PC-9 (cell line): ENCODE data around the gene XPO1. TPM values are rescaled to one million over a fixed set of nuclear protein-coding genes. Genes with fewer than 3 reads are reported as not detected.

Experiments
- BruUV-seq: library from RNA; stranded (reverse); fragments of 400-500 nt; replicated peaks from 2 replicates; lab custom pipeline; 2021; lab: Mats Ljungman, UMichigan
- CTCF ChIA-PET: fragments of 300-600 bp; sonication (Branson Sonifier 250); formaldehyde crosslinking; loops from one replicate; lab custom pipeline; 2022; ENCODE audit warnings: antibody characterized with exemption; lab: Charles Lee
- POLR2A ChIA-PET: fragments of 300-600 bp; sonication (Branson Sonifier 250); formaldehyde crosslinking; loops from one replicate; lab custom pipeline; 2022; ENCODE audit warnings: antibody characterized with exemption; ENCODE audit not compliant: unreplicated experiment; lab: Charles Lee
- DNase-seq, 2 experiments: peaks; one replicate each; pipeline versions ENCODE4 v3.0.0 to v3.0.0-alpha.2; 2015 to 2022; ENCODE audit warnings: mixed read lengths in 1 of 2
- H2AFZ ChIP-seq: fragments of 200-600 bp; sonication (generic); 2 replicates; pipeline ENCODE4 v1.8.1; 2017; ENCODE audit warnings: antibody characterized with exemption
- H3F3A ChIP-seq: fragments of 200-600 bp; sonication (generic); 2 replicates; pipeline ENCODE4 v1.8.1; 2017; ENCODE audit warnings: antibody characterized with exemption, mild to moderate bottlenecking, low read depth; ENCODE audit not compliant: insufficient read depth
- H3K27ac ChIP-seq: fragments of 200-600 bp; sonication (generic); 2 replicates; pipeline ENCODE4 v1.6.1; 2016; ENCODE audit warnings: mixed run types
- H3K27me3 ChIP-seq: fragments of 200-600 bp; sonication (generic); 2 replicates; pipeline ENCODE4 v1.6.1; 2016; ENCODE audit warnings: low read depth, mixed run types; ENCODE audit not compliant: insufficient read depth
- H3K36me3 ChIP-seq: fragments of 200-600 bp; sonication (generic); 2 replicates; pipeline ENCODE4 v1.6.1; 2016; ENCODE audit warnings: low read depth, mixed run types
- H3K4me1 ChIP-seq: fragments of 200-600 bp; sonication (generic); replicated peaks from 2 replicates; pipeline ENCODE4 v1.6.1; 2016; ENCODE audit warnings: mixed run types; ENCODE audit not compliant: insufficient read depth
- H3K4me2 ChIP-seq: fragments of 200-600 bp; sonication (generic); 2 replicates; pipeline ENCODE4 v1.6.1; 2017; ENCODE audit warnings: mixed run types
- H3K4me3 ChIP-seq: fragments of 200-600 bp; sonication (generic); 2 replicates; pipeline ENCODE4 v1.6.1; 2016; ENCODE audit warnings: mixed run types
- H3K79me2 ChIP-seq: fragments of 200-600 bp; sonication (generic); 2 replicates; pipeline ENCODE4 v1.6.1; 2017; ENCODE audit warnings: low read depth, mixed run types
- H3K9me2 ChIP-seq: fragments of 200-600 bp; sonication (generic); 2 replicates; pipeline ENCODE4 v1.8.1; 2017; ENCODE audit warnings: mild to moderate bottlenecking; ENCODE audit not compliant: insufficient read depth
- H3K9me3 ChIP-seq: fragments of 200-600 bp; sonication (generic); 2 replicates; pipeline ENCODE4 v1.8.1; 2016; ENCODE audit warnings: low read depth; ENCODE audit not compliant: insufficient read depth
- H4K20me1 ChIP-seq: fragments of 200-600 bp; sonication (generic); 2 replicates; pipeline ENCODE4 v1.8.1; 2017; ENCODE audit not compliant: insufficient read depth
- CTCF ChIP-seq: fragments of 200-600 bp; sonication (generic); conservative IDR thresholded peaks from 2 replicates; pipeline ENCODE4 v1.6.1; 2017; ENCODE audit warnings: mixed run types, antibody characterized with exemption, mild to moderate bottlenecking, moderate library complexity
- EZH2 ChIP-seq: fragments of 200-600 bp; sonication (generic); IDR thresholded peaks from 2 replicates; pipeline ENCODE4 v1.8.0; 2017; ENCODE audit warnings: antibody characterized with exemption, low read depth
- intact Hi-C: fragments of 100-400 bp; cut with micrococcal nuclease; formaldehyde crosslinking; loops from one replicate; pipeline ENCODE4 v1.10.0; 2022; ENCODE audit not compliant: unreplicated experiment
- total RNA-seq: library from RNA; stranded (reverse); gene quantifications from 2 replicates; pipeline ENCODE4 v1.2.3, GENCODE V29; 2021

The XPO1 gene
- total RNA-seq, 1 experiment from 2014 or later = 236 TPM

GRCh38 chr2:61582165-61582564 is 44.0 kb upstream of the XPO1 start:
- TF ChIP-seq CTCF (no peak), EZH2 (no peak)
- Histone ChIP-seq H3K27ac (no peak overlapping the region), H3K79me2 (no peaks in the 10 kb centered on the region), H4K20me1 (no peaks in the 10 kb centered on the region), H3K4me1 (no peaks in the 10 kb centered on the region), H3K4me3 (no peak overlapping the region), H3K9me3 (no peaks in the 10 kb centered on the region), H3K27me3 (no peaks in the 10 kb centered on the region), H2AFZ (no peak overlapping the region; the same call in 1 of the 2 replicates), H3F3A (no peaks in the 10 kb centered on the region; the same call in 1 of the 2 replicates), H3K9me2 (no peaks in the 10 kb centered on the region), H3K4me2 (no peak overlapping the region), H3K36me3 (no peaks in the 10 kb centered on the region)
- no peak for DNase-seq
- BruUV-seq = no TSS peak
- intact Hi-C loops = no loop called here
- POLR2A ChIA-PET = no interaction called here
- CTCF ChIA-PET = interaction anchor here (0.6 kb wide), 1 partner anchor 57 kb away, joined by 3 read pairs; no protein-coding TSS in a partner anchor

- Histone ChIP-seq H3K79me2 (no peaks in the 10 kb centered on the region), H3K27me3 (no peaks in the 10 kb centered on the region), H2AFZ (no peak overlapping the region), H3K9me3 (no peaks in the 10 kb centered on the region), H3K4me3 (no peak overlapping the region), H3K4me2 (no peak overlapping the region), H3K27ac (no peak overlapping the region), H3K36me3 (no peaks in the 10 kb centered on the region), H3K9me2 (no peaks in the 10 kb centered on the region), H3F3A (no peaks in the 10 kb centered on the region; the same call in 1 of the 2 replicates), H3K4me1 (no peaks in the 10 kb centered on the region), H4K20me1 (no peaks in the 10 kb centered on the region)
- CTCF ChIA-PET = interaction anchor here (0.6 kb wide), 1 partner anchor 58 kb away, joined by 3 read pairs; no protein-coding TSS in a partner anchor
- DNase-seq = no peak
- POLR2A ChIA-PET = no interaction called here
- TF ChIP-seq CTCF = no peak
- no peak for TF ChIP-seq EZH2
- BruUV-seq = no TSS peak
- intact Hi-C loops = no loop called here
Measured at GRCh38 chr2:61581716-61582115, 43.6 kb upstream of the XPO1 start.

- Histone ChIP-seq H3K79me2 (no peaks in the 10 kb centered on the region), H4K20me1 (no peaks in the 10 kb centered on the region), H2AFZ (no peak overlapping the region), H3K9me2 (no peaks in the 10 kb centered on the region), H3K27ac (no peak overlapping the region), H3K4me2 (no peak overlapping the region), H3K36me3 (no peaks in the 10 kb centered on the region), H3K4me1 (no peaks in the 10 kb centered on the region), H3K9me3 (no peaks in the 10 kb centered on the region), H3K27me3 (no peaks in the 10 kb centered on the region), H3F3A (no peaks in the 10 kb centered on the region; the same call in 1 of the 2 replicates), H3K4me3 (no peak overlapping the region)
- BruUV-seq = no TSS peak
- no peak for DNase-seq
- intact Hi-C loops = no loop called here
- CTCF ChIA-PET = no interaction called here
- TF ChIP-seq CTCF (no peak), EZH2 (no peak)
- POLR2A ChIA-PET = no interaction called here
Measured at GRCh38 chr2:61575447-61575859, 37.3 kb upstream of the XPO1 start.
